ENCODE data around the gene ULK4. TPM values are rescaled to one million over a fixed set of nuclear protein-coding genes. Genes with fewer than 3 reads are reported as not detected.

Gene ULK4
- total and polyA plus RNA-seq, 2 of the 4 experiments (the other 2 are of a cell fraction), result 2.7 to 5.0 TPM

- Histone ChIP-seq H3K9me3 (ENCODE audit: control insufficient read depth, insufficient read depth, low read length) (no peaks in the 10 kb centered on the region), H2AK5ac (ENCODE audit: low read depth, low read length) (no peak overlapping the region), H2BK20ac (ENCODE audit: low read depth, low read length) (no peak overlapping the region), H3K27ac (ENCODE audit: insufficient read depth, low read length) (no peak overlapping the region), H2AK9ac (replicated peaks; ENCODE audit: low read depth, low read length, poor library complexity) (no peak overlapping the region), H3K9ac (ENCODE audit: low read depth, low read length) (no peak overlapping the region), H3K56ac (ENCODE audit: extremely low read depth, insufficient read depth, low read length) (no peak overlapping the region), H4K20me1 (ENCODE audit: insufficient read depth, low read length) (no peaks in the 10 kb centered on the region), H3K36me3 (ENCODE audit: control insufficient read depth, insufficient read depth, low read length) (no peaks in the 10 kb centered on the region), H2AFZ (replicated peaks; ENCODE audit: low read length, poor library complexity) (no peak overlapping the region), H3K4ac (ENCODE audit: low read depth, low read length) (no peak overlapping the region), H3K4me2 (ENCODE audit: low read depth, low read length) (no peak overlapping the region), H3K23ac (ENCODE audit: low read depth, low read length) (no peak overlapping the region), H2BK120ac (ENCODE audit: low read depth, low read length) (no peak overlapping the region), H2BK5ac (ENCODE audit: low read depth, low read length, poor library complexity, severe bottlenecking) (no peak overlapping the region), H3K79me1 (ENCODE audit: low read depth in 1 of 2, low read length in 2 of 2) (no peaks in the 10 kb centered on the region), H4K91ac (ENCODE audit: insufficient read depth, low read depth, low read length) (no peak overlapping the region), H3K27me3 (ENCODE audit: control insufficient read depth, insufficient read depth, low read length) (no peaks in the 10 kb centered on the region), H4K8ac (ENCODE audit: low read depth in 2 of 2, low read length in 2 of 2) (no peak overlapping the region), H3K18ac (ENCODE audit: low read depth, low read length) (no peak overlapping the region), H3K14ac (replicated peaks; ENCODE audit: low read depth, low read length) (no peak overlapping the region), H2BK15ac (ENCODE audit: low read depth, low read length) (no peak overlapping the region), H3K9me1 (ENCODE audit: insufficient read depth, low read length) (no peaks in the 10 kb centered on the region), H3K4me1 (ENCODE audit: control insufficient read depth, insufficient read depth, low read length) (peaks cover 3% of the 10 kb centered on the region; the same call in 1 of the 2 replicates), H4K5ac (ENCODE audit: low read depth, low read length) (no peak overlapping the region), H3K4me3 (ENCODE audit: insufficient read depth, low read depth, low read length) (no peak overlapping the region)
- in situ Hi-C loops (cut with MboI; ENCODE audit: low sequenced_read_pairs) (loop anchor here (10.0 kb wide), 2 partner anchors 116 to 546 kb away; no protein-coding TSS in a partner anchor), intact Hi-C loops (cut with micrococcal nuclease) (no loop called here), dilution Hi-C loops (cut with HindIII; ENCODE audit: low sequenced_read_pairs, unreplicated experiment) (no loop called here)
- DNase-seq (no peak), ATAC-seq (ENCODE audit: low read depth) (no peak)
- TF ChIP-seq USF2 (IDR thresholded peaks at IDR 0.05; ENCODE audit: low read depth, low read length) (no peak), NFE2L2 (IDR thresholded peaks at IDR 0.05; ENCODE audit: low read depth, low read length) (no peak), BHLHE40 (IDR thresholded peaks at IDR 0.05; ENCODE audit: low read depth, low read length) (no peak), RAD21 (IDR thresholded peaks at IDR 0.05; ENCODE audit: low read length) (no peak), ELK1 (IDR thresholded peaks at IDR 0.05; ENCODE audit: borderline replicate concordance, low read depth, low read length) (no peak), MXI1 (IDR thresholded peaks at IDR 0.05; ENCODE audit: borderline replicate concordance, low read depth, low read length) (no peak), MAZ (IDR thresholded peaks at IDR 0.05; ENCODE audit: borderline replicate concordance, low read depth, low read length) (no peak), POLR2A (IDR thresholded peaks at IDR 0.05; ENCODE audit: low read depth, low read length) (no peak), FOS (IDR thresholded peaks at IDR 0.05; ENCODE audit: low read depth, low read length) (no peak), CTCF (conservative IDR thresholded peaks at IDR 0.05; ENCODE audit: low read depth, low read length) (no peak), CHD1 (IDR thresholded peaks at IDR 0.05; ENCODE audit: low read depth, low read length) (no peak), RCOR1 (IDR thresholded peaks at IDR 0.05; ENCODE audit: insufficient replicate concordance, low read length) (no peak)
- CTCF ChIA-PET, result interaction anchor here (0.7 to 2.6 kb wide), 2 partner anchors 200 to 293 kb away, joined by 3 to 12 read pairs; no protein-coding TSS in a partner anchor
- no CpG with 5 or more reads among the region's 2 CpGs for WGBS, 2 experiments (ENCODE audit: extremely low coverage in 2 of 2, insufficient read length in 1 of 2)
- no TSS peak for BruUV-seq (replicated peaks)
- POLR2A ChIA-PET (ENCODE audit: unreplicated experiment), result no interaction called here
Observed at GRCh38 chr3:41898631-41899030, 63.3 kb downstream of the ULK4 start.
